Measurements from ENCODE around the gene ASB18.

Gene ASB18

GRCh38 chr2:236241181-236242056 lies 22.8 kb downstream of the ASB18 start:
- DNase-seq (ENCODE audit: low read depth in 2 of 2) = no peak

GRCh38 chr2:236240228-236240990 lies 23.8 kb downstream of the ASB18 start:
- DNase-seq (ENCODE audit: low read depth in 2 of 2) = no peak

GRCh38 chr2:236239276-236240065 lies 24.7 kb downstream of the ASB18 start:
- DNase-seq (ENCODE audit: low read depth in 2 of 2) = no peak

- no peak for DNase-seq (ENCODE audit: low read depth in 2 of 2)
Observed at GRCh38 chr2:236238751-236239150, 25.5 kb downstream of the ASB18 start.

GRCh38 chr2:236237468-236238190 lies 26.6 kb downstream of the ASB18 start:
- DNase-seq (ENCODE audit: low read depth in 2 of 2) = no peak

GRCh38 chr2:236236559-236237452 lies 27.4 kb downstream of the ASB18 start:
- no peak for DNase-seq (ENCODE audit: low read depth in 2 of 2)

- no peak for DNase-seq (ENCODE audit: low read depth in 2 of 2)
Observed at GRCh38 chr2:236229186-236229585, 35.0 kb downstream of the ASB18 start.

GRCh38 chr2:236223675-236224074 lies 40.5 kb downstream of the ASB18 start:
- DNase-seq (ENCODE audit: low read depth in 2 of 2) = no peak

GRCh38 chr2:236221798-236222197 lies 42.4 kb downstream of the ASB18 start:
- no peak for DNase-seq (ENCODE audit: low read depth in 2 of 2)

- DNase-seq (ENCODE audit: low read depth in 2 of 2) = no peak
Observed at GRCh38 chr2:236219411-236219810, 44.8 kb downstream of the ASB18 start.

GRCh38 chr2:236217926-236218325 lies 46.3 kb downstream of the ASB18 start:
- DNase-seq (ENCODE audit: low read depth in 2 of 2) = no peak

GRCh38 chr2:236216711-236217110 lies 47.5 kb downstream of the ASB18 start:
- DNase-seq (ENCODE audit: low read depth in 2 of 2) = no peak

- DNase-seq (ENCODE audit: low read depth in 2 of 2) = no peak
Observed at GRCh38 chr2:236215761-236216333, 48.4 kb downstream of the ASB18 start.

- DNase-seq (ENCODE audit: low read depth in 2 of 2) = no peak
Observed at GRCh38 chr2:236215196-236215595, 49.0 kb downstream of the ASB18 start.

GRCh38 chr2:236214376-236214995 lies 49.7 kb downstream of the ASB18 start:
- no peak for DNase-seq (ENCODE audit: low read depth in 2 of 2)

GRCh38 chr2:236211296-236211695 lies 52.9 kb downstream of the ASB18 start:
- DNase-seq (ENCODE audit: low read depth in 2 of 2) = no peak

- no peak for DNase-seq (ENCODE audit: low read depth in 2 of 2)
Observed at GRCh38 chr2:236210536-236210935, 53.7 kb downstream of the ASB18 start.

- no peak for DNase-seq (ENCODE audit: low read depth in 2 of 2)
Observed at GRCh38 chr2:236209996-236210395, 54.2 kb downstream of the ASB18 start.

GRCh38 chr2:236209535-236209934 lies 54.7 kb downstream of the ASB18 start:
- no peak for DNase-seq (ENCODE audit: low read depth in 2 of 2)
